Gastrocnemius medialis (tissue), 4 donors: Measurements from ENCODE around the gene PHC2.

Experiments
- POLR2A ChIP-seq, 2 donors: fragments of 450-650 bp; IDR thresholded peaks; one replicate each; pipeline ENCODE4 v1.6.1; 2017; ENCODE audit warnings: antibody characterized with exemption in 2 of 2, mild to moderate bottlenecking in 2 of 2, moderate library complexity in 2 of 2
- TF ChIP-seq, protein P1 (sequence below), 5 experiments: fragments of 450-650 bp in 3 of 5; fragments of 200-600 bp in 2 of 5; sonication (generic) in 2 of 5; IDR thresholded peaks in 4 of 5; conservative IDR thresholded peaks in 1 of 5; 1 replicate in 4 of 5; 2 replicates in 1 of 5; pipeline ENCODE4 v1.5.1; 2016 to 2019; ENCODE audit warnings: antibody characterized with exemption in 5 of 5, mild to moderate bottlenecking in 3 of 5, moderate library complexity in 3 of 5

DNA sequence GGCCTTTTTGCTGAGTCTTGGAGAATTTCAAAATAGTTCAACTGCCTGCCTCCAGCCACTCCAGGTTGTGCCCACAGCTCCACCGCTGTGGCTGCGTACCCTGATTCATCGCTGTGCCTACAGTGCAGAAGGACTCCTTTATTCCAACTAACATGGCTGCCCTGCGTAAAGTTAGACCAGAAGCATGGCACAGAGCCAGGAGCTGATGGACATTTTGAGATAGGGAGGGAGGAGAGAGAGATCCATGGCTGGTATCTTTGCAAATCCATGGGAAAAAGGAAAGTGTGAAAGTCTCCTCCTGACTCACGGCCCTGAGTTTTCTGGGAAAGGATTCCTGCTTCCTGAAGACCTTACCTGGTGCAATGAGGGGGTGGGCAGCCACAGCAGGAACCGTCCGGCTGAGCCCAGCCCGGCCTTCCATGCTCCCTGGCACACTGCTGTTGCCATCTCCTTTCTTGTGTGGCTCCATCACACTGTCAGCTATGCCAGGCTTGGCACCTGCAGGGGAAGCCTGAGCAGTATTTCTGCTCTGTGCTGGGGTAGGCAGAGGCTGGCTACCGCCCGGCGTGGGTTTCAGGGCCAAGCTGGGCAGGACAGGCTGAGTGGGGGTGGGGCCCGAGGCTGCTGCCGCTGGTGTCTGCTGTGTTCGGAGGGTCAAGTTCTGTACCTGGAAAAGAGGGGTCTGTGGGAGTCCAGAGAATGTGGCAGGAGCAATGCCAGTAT lies 64.0 kb downstream of the PHC2 start:
- TF ChIP-seq, protein P1, sequence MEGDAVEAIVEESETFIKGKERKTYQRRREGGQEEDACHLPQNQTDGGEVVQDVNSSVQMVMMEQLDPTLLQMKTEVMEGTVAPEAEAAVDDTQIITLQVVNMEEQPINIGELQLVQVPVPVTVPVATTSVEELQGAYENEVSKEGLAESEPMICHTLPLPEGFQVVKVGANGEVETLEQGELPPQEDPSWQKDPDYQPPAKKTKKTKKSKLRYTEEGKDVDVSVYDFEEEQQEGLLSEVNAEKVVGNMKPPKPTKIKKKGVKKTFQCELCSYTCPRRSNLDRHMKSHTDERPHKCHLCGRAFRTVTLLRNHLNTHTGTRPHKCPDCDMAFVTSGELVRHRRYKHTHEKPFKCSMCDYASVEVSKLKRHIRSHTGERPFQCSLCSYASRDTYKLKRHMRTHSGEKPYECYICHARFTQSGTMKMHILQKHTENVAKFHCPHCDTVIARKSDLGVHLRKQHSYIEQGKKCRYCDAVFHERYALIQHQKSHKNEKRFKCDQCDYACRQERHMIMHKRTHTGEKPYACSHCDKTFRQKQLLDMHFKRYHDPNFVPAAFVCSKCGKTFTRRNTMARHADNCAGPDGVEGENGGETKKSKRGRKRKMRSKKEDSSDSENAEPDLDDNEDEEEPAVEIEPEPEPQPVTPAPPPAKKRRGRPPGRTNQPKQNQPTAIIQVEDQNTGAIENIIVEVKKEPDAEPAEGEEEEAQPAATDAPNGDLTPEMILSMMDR (IDR thresholded peaks at IDR 0.05 in 4 of 5, conservative IDR thresholded peaks at IDR 0.05 in 1 of 5) = no peak
- TF ChIP-seq POLR2A (IDR thresholded peaks at IDR 0.05) = no peak
